Cerebellar cortex (tissue), 1 donor: ENCODE data around the gene DCHS1.

Source experiments
- DNase-seq: peaks from one replicate; pipeline ENCODE4 v3.0.0-alpha.2; 2015; ENCODE audit warnings: low spot score

DCHS1 gene

DNA sequence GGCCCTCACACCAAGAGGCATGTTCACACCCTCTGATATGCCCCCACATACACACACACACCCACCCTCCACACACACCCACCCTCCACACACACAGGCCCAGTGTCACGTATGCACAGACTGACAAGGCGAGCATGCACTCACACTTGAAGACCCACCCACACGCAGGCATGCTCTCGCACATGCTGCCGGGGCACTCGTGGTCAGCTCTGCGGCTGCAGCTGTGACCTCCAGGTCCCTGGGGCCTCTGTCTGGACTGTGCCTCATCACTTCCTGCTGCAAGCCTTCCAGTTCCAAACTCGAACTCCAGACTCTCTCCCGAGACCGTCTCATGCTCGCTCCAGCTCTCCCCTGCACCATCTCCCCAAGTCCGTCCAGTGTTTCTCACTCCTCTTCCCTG, 9.5 kb downstream of the DCHS1 start:
- DNase-seq: no peak

DNA sequence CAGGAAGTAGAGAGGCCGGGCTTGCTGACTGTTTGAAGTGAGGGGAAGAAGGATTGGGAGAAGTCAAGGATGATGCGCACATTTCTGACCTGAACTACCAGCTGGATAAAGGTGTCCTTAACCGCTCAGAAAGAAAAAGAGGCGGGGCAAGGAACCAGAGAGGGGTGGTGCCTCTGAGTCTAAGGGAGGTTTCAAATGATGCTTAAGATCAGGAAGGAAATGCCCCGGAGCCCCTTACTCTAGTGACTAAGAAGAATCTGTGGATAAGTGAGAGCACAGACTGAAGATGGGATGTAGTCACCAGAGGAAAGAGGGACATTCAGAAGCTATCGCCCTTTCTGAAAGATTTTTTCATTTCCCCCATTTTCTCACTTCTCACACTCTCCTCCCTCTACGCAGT, 12.7 kb downstream of the DCHS1 start:
- no peak for DNase-seq

DNA sequence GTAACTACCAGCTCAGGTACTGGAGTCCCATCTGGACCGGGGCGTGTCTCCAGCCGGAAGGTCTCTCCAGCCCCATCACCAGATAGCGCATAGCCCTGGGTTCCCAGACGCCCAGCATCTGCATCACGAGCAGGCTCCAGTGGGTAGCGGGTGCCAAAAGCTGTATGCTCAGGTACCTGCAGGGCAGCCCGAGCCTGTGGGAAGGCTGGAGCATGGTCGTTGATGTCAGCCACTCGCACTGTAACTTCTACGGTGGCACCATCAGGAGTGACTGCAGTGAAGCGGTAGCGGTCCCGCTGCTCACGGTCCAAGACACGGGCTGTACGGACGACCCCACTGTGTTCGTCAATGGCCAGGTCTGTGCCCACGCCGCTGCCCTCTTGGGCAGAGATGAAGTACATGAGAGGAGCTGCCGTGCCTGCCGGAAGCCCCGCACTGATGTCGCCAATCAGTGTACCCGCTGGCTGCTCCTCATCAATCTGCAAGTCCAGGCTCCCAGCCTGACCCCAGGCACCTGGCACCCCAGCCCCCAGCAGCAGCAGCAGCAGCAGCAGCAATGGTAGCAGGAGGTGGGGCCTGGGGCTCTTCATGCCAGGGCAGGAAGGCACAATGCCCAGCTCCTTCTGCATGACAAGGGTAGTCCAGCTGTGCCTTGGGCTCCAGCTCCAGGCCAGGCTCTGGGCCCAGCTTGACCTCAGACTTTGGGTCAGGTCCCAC, 14.5 kb downstream of the DCHS1 start:
- no peak for DNase-seq

DNA sequence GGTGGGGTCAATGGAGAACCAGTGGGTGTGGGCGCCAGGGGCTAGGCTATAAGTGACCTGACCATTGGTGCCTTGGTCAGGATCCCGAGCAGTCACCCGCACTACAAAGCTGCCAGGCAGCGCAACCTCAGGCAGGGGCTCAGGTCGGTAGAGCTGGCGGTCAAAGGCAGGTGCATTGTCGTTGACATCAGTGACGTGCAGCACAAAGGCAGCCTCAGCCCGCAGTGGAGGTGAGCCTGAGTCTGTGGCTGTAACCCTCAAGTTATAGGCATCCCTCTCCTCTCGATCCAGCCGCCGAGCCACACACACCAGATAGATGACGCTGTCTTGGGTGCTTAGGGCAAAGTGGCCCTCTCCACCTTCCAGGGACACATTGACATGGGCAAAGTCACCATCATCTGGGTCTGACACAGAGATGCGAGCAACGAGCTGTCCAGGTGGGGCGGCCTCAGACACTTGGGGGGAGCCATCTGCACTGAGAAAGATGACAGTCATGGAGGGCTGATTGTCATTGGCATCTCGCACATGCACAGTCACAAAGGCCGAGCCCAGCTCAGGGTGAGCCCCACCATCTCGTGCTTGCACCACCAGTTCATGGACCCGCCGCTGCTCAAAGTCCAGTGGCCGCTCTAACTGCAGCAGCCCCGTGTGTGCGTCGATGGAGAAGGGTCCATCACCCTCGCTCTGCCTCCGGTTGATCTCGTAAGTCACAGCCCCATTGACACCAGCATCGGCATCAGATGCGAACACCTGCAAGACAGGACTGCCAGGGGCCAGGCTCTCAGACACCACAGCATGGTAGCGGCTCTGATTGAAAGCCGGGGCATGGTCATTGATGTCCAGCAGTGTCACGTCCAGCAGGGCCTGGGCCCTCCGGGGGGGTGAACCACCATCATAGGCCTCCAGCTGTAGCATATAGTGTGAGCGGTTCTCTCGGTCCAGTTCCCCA, 15.3 kb downstream of the DCHS1 start:
- DNase-seq: no peak

DNA sequence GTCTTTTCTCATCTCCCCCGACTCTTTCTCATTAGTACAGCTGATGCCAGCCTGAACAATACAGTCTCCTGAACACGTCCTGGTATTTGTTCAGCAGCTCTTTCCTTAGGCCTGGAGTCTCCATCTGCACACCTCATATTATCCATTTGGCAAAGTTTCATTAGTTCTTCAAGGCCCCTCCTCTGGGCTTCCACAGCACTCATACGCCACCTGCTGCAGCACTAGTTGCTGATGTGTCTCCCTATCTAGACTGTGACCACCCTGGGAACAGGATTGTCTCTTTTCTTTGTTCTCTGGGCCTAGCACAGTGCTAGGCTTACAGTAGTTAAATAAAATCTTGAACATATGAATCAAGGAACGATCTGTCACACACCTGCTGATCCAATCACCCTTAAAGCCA, 17.2 kb downstream of the DCHS1 start:
- no peak for DNase-seq

DNA sequence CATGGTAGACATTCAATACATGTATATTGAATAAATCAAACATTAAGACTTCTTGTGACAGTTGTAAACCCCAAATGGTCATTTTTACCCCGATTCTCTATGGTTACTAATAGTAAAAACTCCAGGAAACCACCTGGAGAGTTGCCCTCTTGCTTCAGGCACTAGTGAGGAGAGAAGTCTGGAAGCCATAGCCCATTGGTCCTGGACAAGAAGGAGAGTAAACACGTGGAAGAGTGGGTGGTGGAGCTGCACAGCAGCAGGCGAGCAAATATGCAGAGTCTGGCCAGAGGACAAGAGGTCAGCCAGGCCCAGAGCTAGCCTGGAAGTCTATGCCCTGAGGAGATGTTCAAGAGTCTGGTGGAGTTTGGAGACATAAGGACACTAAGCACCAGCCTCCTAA, 17.7 kb downstream of the DCHS1 start:
- DNase-seq: no peak

DNA sequence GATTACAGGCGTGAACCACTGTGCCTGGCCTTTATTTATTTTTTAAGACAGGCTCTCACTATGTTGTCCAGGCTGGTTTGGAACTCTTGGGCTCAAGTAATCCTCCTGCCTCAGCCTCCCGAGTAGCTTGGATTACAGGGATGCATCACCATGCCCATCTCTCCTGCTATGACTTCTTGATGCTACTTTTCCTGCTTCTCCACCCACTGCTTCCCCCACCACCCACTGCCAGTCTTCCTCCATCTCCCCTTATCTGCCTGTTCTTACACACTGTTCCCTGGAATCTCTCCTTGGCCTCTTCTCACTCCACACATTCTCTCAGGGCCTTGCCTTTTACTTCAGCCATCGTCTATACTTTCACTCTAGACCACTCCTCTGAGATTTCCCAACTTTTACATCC, 19.1 kb downstream of the DCHS1 start:
- no peak for DNase-seq

DNA sequence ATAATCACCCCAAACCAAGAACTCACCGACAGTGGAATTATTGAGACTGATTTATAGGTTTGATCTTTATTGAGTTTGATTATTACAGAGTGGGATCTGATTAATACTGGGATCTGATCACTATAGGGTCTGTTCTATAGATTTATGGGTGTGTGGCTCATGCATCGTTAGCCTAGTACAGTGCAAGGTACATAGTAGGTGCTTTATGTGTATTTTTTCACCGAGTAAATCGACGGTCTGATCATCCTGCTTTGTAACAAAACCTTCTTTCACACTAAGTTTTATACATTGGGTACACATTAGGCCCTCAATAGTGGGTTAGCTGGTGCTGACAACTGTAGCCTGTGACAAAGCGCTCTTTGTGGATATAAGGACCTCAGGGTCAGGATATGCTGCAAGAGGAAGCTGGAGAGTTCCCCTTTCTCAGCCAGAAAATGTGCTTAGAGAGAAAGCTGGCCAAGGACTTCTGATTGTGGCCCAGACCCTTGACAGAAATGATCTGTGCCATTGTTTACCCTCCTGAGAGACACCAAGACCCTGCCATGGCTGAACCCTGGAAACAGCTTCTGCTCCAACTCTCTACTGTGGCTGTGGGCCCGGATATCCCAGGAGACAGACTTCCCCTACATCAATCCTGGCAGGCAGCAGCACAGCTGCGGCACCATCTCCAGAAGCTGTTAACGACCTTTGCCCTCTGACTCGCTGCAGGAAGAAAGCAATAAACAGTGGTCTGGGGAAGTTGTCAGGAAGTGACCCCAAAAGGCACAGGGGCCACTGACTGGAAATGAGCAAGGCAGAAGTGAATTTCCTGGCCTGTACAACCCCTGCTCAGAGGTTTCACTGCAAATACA, 20.3 kb downstream of the DCHS1 start:
- DNase-seq: peak; percentile 18

DNA sequence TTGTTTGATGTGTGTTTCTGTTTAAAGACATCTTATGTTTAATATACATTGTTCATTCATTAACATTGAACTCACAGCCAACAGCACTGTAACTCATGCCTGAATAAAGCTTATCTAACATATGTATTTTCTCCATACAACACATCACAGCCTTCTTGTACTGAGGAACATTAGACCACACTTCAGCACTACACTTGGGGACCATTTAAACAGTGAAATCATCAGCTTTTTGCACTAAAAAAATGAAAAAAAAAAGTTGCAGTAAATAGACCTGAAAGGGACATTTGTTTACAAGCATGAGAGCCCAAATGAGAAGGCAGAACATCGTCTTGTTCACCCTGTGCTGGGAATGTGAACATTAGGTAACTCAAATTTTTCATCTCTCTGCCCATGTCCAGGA, 21.1 kb downstream of the DCHS1 start:
- DNase-seq: no peak

DNA sequence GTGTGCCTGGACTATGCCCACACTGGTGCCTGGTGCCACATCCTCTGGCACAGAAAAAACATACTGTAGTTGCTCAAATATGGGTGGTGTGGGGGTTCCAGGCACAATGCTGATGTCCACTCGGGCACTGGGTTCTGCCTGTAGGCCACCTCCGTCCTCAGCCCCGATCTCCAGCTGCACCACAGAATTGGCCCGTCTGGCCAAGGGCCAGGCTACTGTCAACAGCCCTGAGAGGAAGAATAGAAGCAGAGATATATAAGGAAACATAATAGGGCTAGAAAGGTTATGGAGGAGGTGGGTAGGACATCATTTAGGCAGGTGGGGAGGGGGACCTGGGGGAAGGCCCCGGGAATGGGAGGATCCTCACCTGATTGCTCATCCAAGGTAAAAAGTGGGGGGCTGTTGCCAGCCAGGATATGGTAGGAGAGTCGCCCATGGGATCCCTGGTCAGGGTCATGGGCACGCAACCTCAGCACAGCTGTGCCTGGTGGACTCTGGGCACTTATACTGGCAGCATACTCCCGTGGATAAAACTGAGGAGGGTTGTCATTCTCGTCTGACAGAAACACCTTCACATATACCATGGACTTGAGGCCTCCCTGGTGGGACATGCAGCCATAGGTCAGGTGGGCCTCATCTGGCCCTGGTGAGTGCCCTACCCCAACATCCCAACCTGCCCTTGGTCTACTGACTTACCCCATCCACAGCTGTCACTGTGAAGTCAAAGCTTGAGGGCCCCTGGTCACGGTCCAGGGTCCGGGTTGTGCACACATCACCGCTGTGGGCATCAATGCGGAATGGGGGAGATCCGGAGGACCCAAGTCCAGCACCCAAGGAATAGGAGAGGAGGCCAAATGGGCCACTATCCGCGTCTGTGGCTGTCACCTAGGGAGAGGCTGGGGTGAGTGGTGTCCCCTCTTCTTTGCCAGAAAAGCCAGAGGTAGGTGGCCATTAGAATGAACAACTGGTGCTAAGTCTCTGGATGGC, 21.9 kb downstream of the DCHS1 start:
- no peak for DNase-seq

DNA sequence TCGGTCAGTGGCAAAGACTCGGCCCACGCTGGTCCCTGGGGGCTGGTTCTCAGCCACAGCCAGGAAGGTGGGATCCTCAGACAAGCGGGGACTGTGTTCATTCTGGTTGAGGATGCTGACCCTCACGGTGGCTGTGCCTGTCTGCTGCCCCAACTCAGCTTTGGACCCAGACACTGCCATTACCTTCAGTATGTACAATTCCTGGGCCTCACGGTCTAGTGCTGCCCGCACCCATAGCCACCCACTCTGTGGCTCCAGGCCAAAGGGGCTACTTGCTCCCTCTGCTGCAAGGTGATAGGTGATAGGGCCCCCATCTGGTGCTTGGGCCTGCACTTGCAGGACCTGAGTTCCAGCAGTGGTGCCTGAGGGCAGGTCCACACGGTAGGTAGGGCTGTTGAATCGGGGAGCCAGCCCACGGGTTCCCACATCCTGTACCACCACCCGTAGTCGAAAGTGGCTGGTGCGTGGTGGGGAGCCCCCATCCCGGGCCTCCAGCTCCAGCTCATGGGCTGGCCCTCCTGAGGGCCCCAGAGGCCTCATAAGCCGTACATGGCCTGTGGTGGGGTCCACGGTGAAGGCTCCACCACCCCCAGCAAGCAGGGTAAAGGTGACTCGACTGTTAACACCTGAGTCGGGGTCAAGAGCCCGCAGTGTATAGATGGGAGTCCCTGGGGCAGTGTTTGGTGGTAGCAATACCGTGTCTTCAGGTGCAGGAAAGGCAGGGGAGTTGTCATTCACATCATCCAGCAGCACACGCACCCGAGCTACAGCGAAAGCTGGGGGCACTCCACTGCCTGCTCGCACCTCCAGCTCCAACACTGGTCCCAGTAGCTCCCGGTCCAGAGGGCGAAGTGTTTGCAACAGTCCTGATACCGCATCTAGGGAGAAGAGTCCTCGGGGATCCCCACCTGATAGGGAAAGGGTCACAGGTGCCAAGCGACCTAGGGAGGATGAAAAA, 23.2 kb downstream of the DCHS1 start:
- DNase-seq: no peak

DNA sequence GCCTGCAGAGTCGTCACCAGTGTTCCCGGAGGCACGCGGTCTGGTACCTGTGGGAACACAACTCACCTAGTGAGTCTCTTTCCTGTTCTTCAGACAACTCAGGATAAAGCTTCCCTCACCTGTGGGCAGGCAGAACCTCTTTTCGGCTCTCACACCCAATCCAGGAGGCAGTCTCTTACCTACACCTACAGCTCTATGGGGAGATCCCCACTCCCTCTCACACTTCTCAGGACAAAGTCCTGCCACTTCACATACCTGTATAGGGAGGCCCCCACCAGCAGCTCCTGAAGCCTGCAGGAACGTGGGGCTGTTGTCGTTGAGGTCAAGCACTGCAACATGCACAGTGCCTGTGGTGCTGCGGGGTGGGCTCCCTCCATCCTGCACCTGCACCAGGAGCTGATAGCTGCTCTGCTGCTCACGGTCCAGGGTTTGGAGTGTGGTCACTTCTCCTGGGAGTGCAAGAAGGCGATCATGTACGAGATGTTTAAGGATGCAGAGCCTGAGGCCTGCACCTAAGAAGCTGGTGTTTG, 24.2 kb downstream of the DCHS1 start:
- DNase-seq: no peak

DNA sequence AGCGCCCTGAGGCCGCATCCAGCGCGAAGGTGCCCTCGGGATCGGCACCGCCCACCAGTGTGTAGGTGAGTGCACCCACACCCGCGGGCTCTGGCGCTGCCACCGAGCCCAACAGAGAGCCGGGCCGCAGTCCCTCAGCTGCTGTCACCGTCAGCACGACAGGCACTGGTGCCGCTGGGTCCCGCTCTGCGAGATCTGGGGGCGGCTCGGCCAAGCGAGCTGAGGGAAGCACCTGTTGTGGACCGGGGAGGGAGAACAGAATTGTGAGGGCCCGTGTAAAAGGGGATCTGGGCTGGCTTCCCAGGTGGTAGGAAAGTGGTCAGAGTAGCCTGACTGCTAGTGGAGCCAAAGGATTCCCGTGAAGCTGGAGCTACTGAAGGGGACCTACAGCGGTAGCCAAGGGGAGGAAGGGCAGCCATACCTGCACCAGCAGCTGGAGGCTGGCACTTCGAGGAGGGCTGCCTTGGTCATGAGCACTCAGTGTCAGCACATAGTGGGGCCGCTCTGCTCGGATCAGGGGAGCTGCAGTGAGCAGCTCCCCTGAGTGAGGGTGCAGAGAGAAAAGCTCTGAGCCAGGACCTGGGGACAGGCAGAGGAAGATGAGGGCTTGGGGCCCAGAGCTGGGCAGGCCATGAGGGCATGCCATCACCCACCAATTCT, 24.8 kb downstream of the DCHS1 start:
- no peak for DNase-seq

DNA sequence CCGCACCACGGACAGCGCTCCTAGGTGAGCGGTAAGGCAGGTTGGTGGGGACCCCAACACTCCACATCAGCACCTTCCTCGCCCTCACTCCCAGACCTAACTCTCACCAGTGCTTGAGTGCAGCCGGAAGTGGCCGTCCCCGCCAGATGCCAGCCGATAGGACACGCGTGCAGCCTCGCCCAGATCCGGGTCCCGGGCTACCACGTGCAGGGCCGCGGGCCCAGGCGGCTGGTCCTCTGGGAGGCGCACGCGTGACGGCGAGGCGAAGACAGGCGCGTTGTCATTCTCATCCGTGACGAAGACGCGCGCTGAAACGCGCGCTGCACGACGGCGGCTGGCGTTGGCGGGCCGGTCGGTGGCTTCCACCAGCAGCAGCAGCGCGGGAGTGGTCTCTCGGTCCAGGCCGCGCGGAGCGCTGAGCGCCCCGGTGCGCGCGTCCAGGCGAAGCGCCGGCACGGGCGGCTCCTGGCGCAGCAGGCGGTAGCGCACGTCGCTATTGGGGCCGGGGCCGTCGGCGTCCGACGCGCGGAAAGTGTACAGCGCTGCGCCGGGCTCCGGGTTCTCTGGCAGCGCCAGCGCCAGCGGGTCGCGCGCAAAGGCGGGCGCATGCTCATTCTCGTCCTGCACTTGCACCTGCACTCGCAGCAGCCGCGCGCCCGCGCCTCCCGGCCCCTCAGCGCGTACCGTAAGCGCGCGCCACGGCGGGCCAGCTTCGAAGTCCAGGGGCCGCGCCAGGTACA, 25.5 kb downstream of the DCHS1 start:
- no peak for DNase-seq

DNA sequence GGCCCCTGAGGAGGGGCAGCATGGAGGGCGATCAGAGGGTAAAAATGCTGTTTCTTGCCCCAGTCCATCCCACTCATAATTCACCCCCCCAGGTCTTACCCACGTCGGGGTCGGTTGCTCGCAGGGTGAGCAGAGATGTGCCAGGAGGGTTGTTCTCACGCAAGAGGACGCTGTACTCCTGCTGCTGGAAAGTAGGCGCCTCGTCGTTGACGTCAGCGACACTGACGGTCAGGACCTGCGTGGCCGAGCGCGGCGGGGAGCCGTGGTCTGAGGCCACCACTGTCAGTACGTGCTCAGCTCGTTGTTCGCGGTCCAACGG, 26.1 kb downstream of the DCHS1 start:
- DNase-seq: no peak

DNA sequence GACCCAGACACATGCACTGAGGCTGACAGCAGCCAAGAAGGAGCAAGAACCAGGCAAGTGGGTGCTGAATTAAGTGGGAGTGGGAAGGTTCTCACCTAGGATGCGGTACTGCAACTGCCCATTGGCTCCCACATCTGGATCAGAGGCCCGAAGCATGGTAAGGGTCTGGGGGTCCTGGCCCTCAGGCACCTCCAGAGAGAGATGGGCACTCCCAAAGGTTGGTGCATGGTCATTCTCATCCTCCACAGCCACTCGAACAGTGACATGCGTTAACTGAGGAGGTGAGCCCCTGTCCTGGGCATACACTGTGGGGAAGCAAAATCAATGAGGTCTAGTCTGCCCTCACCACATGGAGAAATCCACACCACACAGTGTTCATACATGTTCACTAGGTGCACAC, 27.1 kb downstream of the DCHS1 start:
- no peak for DNase-seq

DNA sequence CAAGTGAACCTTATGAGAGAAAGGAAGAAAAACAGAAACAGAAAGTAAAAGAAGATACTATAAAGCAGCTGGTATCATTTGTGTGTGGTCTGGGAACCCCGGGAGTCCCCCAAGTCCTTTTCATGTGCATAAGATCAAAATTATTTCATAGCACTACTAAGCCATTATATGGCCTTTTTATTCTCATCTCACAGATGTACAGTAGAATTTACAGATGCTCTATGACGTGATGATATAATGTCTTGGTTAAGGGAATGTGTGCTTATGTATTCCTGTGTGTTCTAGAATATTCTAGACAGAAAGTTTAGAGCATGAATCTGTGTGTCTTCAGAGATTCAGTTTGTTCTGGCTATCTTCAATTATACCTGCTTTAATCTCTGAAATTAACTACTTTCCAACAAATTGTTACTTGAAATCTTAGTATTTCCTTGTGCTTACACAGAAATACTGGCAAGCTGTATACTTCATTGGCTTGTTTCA, 27.8 kb downstream of the DCHS1 start:
- no peak for DNase-seq

DNA sequence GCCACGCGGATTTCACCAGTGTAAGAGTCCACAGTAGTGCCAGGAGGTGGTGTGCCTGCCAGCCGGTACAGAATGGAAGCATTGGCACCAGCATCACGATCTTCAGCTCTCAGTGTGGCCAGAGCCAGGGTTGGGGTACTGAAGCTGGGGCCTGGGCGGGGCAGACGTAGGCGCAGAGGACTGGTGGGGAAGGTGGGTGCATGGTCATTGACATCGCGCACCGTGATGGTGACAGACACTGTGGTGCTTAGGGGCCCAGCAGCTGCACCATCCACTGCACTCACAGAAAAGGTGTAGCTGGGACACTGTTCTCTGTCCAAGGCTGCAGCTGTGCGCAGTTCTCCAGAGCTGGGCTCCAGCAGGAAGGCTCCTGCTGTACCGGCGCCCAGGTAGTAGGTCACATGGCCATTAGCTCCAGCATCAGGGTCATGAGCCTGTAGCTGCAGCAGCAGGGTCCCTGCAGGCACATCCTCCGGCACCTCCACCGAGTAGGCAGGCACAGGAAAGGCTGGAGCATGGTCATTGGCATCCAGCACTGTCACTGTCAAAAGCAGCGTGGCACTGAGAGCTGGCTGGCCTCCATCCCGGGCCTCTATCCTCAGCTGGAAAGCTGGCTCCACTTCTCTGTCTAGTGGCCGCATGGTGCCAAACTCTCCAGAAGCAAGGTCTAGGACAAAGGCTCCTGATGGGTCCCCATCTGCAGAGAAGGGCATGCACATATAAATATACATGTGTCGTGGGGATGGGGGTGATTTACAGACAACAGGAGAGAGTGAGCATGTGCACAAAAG, 28.4 kb downstream of the DCHS1 start:
- DNase-seq: peak; percentile 54
